Cardiac fibroblast (primary cell): ENCODE measurements around the gene YPEL4.
A peak's percentile ranks its signal among the peaks of the same experiment; 100 is the strongest.

Experiments used
- DNase-seq, 2 donors: peaks; one replicate each; pipeline versions ENCODE4 v3.0.0 to v3.0.0-alpha.2; 2010; ENCODE audit warnings: low read depth in 2 of 2
- H3K4me3 ChIP-seq, 2 donors: replicated peaks in 1 of 2; 1 replicate in 1 of 2; 2 replicates in 1 of 2; pipeline ENCODE4 v1.5.1; 2011; ENCODE audit warnings: low read depth in 2 of 2, low read length in 2 of 2, mild to moderate bottlenecking in 2 of 2, moderate library complexity in 1 of 2
- CTCF ChIP-seq: IDR thresholded peaks from one replicate; pipeline ENCODE4 v1.5.1; 2011; ENCODE audit warnings: low read depth, mild to moderate bottlenecking, low read length, inconsistent platforms

Gene YPEL4

GRCh38 chr11:57638811-57639320 lies 10.8 kb downstream of the YPEL4 start:
- no peak for TF ChIP-seq CTCF
- peak overlapping the region; percentile 73 to 93 for H3K4me3 ChIP-seq
- DNase-seq: peak in 1 of 2 donors; percentile 24

DNA sequence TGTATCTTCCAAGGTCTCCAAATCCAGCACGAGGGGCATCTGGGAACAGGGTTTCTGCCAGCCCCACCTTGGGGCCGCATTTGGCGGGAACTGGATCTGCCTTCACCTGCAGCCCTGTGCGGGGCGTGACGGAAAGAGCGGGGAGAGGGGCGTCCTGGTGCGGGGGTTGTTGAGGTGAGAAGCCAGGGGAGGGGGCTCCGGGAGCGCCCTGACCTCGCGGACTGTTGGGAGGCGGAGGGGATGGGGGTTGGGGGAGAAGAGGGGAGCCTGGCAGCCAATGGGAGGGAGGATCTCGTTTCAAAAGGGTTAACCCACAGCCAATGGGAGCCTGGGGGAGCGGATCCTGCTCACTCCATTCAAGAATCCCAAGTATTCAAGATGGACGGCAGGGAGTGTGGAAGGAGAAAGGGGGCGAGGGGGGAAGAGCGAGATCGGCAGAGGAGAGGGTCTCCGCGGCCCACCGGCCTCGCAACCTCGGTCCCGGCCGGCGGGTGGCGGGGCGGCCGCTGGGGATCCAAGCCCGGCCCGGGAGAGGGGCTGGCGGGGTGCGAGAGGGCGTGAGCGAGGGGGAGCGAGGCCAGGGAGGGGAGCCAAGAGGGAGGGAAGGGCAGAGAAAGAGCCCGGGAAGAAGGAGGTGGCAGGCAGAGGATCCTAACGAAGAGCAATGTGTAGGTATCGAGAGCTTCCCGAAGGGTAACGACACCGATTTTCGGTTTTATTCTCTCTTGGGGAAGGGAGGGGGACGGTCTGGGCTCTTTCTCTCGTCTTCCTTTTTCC lies 11.5 kb downstream of the YPEL4 start:
- DNase-seq: peak; percentile 88
- peak overlapping the region; percentile 73 to 93 for H3K4me3 ChIP-seq
- TF ChIP-seq CTCF: no peak

DNA sequence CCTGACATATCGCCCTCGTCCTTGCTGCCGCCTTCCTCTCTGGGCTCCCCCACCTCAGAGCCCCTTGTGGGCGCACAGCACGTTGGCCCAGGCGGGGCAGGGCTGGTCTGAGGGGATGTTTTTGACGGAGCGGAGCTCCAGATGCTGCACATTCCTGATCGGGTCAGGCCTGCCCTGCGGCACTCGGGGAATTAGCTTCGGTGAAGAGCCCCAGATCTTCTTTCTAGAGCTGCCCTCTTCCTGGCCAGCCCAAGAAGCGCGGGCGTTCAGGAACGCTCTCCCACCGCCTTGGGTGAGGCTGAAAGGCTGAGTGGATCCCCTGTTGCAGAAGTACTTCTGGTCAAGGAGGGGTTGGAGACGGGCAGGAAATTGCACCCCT lies 12.1 kb downstream of the YPEL4 start:
- no peak for TF ChIP-seq CTCF
- DNase-seq: no peak
- peak overlapping the region; percentile 73 to 93 for H3K4me3 ChIP-seq

- TF ChIP-seq CTCF: no peak
- no peak for DNase-seq
- no peak overlapping the region for H3K4me3 ChIP-seq
Measured at GRCh38 chr11:57635246-57635645, 14.5 kb downstream of the YPEL4 start.

DNA sequence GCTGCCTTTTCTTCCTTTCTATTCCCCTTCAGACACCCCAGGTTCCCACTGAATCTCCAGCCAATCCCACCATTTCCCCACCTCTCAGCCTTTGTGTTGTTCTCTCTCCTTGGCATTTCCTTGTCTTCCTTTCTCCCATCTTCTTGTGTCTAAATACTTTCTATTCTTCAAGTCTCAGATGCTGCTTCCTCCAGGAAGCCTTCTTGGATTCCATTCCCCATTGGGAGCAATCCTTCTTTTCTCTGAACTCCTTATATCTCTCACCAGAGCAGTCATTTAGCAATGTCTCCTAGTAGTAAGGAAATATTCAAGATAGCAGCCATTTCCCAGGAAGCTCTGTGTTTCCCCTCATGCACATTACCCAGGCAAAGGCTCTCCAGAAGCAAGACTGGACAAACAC lies 15.4 kb downstream of the YPEL4 start:
- TF ChIP-seq CTCF: no peak
- H3K4me3 ChIP-seq: no peak overlapping the region
- no peak for DNase-seq

- DNase-seq: no peak
- H3K4me3 ChIP-seq: no peak overlapping the region
- TF ChIP-seq CTCF: no peak
Measured at GRCh38 chr11:57633394-57634070, 16.2 kb downstream of the YPEL4 start.
